DND-41 (cell line): ENCODE measurements around the gene COA6.

ENCODE experiments used
- EZH2 ChIP-seq: IDR thresholded peaks from 3 replicates; pipeline ENCODE4 v1.6.1; 2012; ENCODE audit warnings: borderline replicate concordance, low read depth, mild to moderate bottlenecking, moderate library complexity, low read length, inconsistent platforms; ENCODE audit not compliant: severe bottlenecking
- TF ChIP-seq, protein P1 (sequence below): IDR thresholded peaks from 2 replicates; pipeline ENCODE4 v1.5.1; 2012; ENCODE audit warnings: borderline replicate concordance, low read length, moderate library complexity, mild to moderate bottlenecking; ENCODE audit not compliant: poor library complexity, severe bottlenecking; ENCODE audit errors: extremely low read depth

DNA sequence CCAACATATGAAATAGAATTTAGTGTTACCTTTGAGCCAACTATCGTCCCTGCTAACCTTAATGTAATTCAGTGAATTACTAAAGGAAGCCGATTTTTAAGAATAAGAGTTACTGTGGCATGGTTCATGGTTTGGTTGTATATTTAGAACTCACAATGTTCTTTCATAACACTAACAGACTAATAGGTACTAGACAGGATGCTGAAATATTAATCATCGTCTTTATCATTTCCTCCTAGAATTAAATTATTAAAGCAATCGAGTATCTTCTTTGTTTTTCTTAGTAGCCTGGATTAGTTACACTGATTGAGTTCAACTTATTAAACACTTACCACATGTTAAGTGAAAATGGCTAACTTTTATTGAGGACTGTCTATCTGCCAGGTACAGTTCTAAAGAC, 58.0 kb downstream of the COA6 start:
- TF ChIP-seq, protein P1, sequence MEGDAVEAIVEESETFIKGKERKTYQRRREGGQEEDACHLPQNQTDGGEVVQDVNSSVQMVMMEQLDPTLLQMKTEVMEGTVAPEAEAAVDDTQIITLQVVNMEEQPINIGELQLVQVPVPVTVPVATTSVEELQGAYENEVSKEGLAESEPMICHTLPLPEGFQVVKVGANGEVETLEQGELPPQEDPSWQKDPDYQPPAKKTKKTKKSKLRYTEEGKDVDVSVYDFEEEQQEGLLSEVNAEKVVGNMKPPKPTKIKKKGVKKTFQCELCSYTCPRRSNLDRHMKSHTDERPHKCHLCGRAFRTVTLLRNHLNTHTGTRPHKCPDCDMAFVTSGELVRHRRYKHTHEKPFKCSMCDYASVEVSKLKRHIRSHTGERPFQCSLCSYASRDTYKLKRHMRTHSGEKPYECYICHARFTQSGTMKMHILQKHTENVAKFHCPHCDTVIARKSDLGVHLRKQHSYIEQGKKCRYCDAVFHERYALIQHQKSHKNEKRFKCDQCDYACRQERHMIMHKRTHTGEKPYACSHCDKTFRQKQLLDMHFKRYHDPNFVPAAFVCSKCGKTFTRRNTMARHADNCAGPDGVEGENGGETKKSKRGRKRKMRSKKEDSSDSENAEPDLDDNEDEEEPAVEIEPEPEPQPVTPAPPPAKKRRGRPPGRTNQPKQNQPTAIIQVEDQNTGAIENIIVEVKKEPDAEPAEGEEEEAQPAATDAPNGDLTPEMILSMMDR, result no peak
- no peak for TF ChIP-seq EZH2
